ENCODE data around the gene FLRT1.

- TF ChIP-seq CTCF (IDR thresholded peaks at IDR 0.05) (no peak), POLR2A (IDR thresholded peaks at IDR 0.05) (no peak)
Observed at GRCh38 chr11:64063777-64064176, 28.0 kb downstream of the FLRT1 start.

Data from testis (tissue), 2 donors.